8988T (cell line): ENCODE measurements around the gene AKR1A1.
"Not testable (repeated sequence)": the region's sequence is repeated elsewhere in the genome, so short reads cannot be mapped to it uniquely, and the experiment has no call there.

Experiments
- DNase-seq: peaks from one replicate; pipeline ENCODE4 v3.0.0; 2011

The AKR1A1 gene

GRCh38 chr1:45523975-45524374, 26.7 kb upstream of the AKR1A1 start:
- not testable (repeated sequence) for DNase-seq

GRCh38 chr1:45526135-45526644, 24.4 kb upstream of the AKR1A1 start:
- DNase-seq, result no peak

- no peak for DNase-seq
Measured at GRCh38 chr1:45530632-45531135, 19.9 kb upstream of the AKR1A1 start.

GRCh38 chr1:45531873-45532272, 18.8 kb upstream of the AKR1A1 start:
- no peak for DNase-seq

- DNase-seq, result no peak
Measured at GRCh38 chr1:45535988-45536766, 14.4 kb upstream of the AKR1A1 start.

- no peak for DNase-seq
Measured at GRCh38 chr1:45536886-45537285, 13.7 kb upstream of the AKR1A1 start.

GRCh38 chr1:45541193-45541592, 9.4 kb upstream of the AKR1A1 start:
- no peak for DNase-seq

GRCh38 chr1:45542591-45542990, 8.0 kb upstream of the AKR1A1 start:
- no peak for DNase-seq

GRCh38 chr1:45543581-45544417, 6.8 kb upstream of the AKR1A1 start:
- no peak for DNase-seq

GRCh38 chr1:45544530-45544929, 6.1 kb upstream of the AKR1A1 start:
- DNase-seq, result no peak

GRCh38 chr1:45545019-45545493, 5.6 kb upstream of the AKR1A1 start:
- no peak for DNase-seq

- DNase-seq, result no peak
Measured at GRCh38 chr1:45545553-45546310, 4.9 kb upstream of the AKR1A1 start.

- DNase-seq, result no peak
Measured at GRCh38 chr1:45551684-45552083, 1.1 kb downstream of the AKR1A1 start.

- no peak for DNase-seq
Measured at GRCh38 chr1:45552331-45552730, 1.7 kb downstream of the AKR1A1 start.

GRCh38 chr1:45554198-45554597, 3.6 kb downstream of the AKR1A1 start:
- no peak for DNase-seq

- DNase-seq, result no peak
Measured at GRCh38 chr1:45557422-45557944, 6.9 kb downstream of the AKR1A1 start.

- no peak for DNase-seq
Measured at GRCh38 chr1:45563843-45564242, 13.2 kb downstream of the AKR1A1 start.

GRCh38 chr1:45566722-45567121, 16.1 kb downstream of the AKR1A1 start:
- no peak for DNase-seq

GRCh38 chr1:45567911-45568310, 17.3 kb downstream of the AKR1A1 start:
- no peak for DNase-seq

GRCh38 chr1:45568421-45568820, 17.8 kb downstream of the AKR1A1 start:
- DNase-seq, result no peak

GRCh38 chr1:45569571-45569961, 18.9 kb downstream of the AKR1A1 start:
- DNase-seq, result no peak

GRCh38 chr1:45569962-45570581, 19.4 kb downstream of the AKR1A1 start:
- DNase-seq, result no peak
